ENCODE measurements around the gene COX7A1.
A peak's percentile ranks its signal among the peaks of the same experiment; 100 is the strongest.

COX7A1 gene

GRCh38 chr19:36120092-36120983 is 31.9 kb downstream of the COX7A1 start:
- Histone ChIP-seq H4K5ac (ENCODE audit: low read length) (no peak overlapping the region), H2BK5ac (ENCODE audit: low read length) (no peak overlapping the region), H3K4ac (ENCODE audit: low read depth, low read length) (no peak overlapping the region), H3K4me3 (ENCODE audit: low read length) (no peak overlapping the region), H2AK5ac (ENCODE audit: low read length) (no peak overlapping the region), H4K8ac (ENCODE audit: low read depth, low read length) (no peak overlapping the region), H2BK120ac (ENCODE audit: low read depth, low read length) (no peak overlapping the region), H3K4me1 (ENCODE audit: control insufficient read depth, low read depth, low read length) (peaks cover 4% of the 10 kb centered on the region), H3K79me1 (ENCODE audit: low read length) (peaks cover 9% of the 10 kb centered on the region), H3K36me3 (ENCODE audit: control insufficient read depth, insufficient read depth, low read length) (peaks cover 4% of the 10 kb centered on the region), H2BK15ac (replicated peaks; ENCODE audit: low read depth) (no peak overlapping the region), H3K18ac (ENCODE audit: low read length) (no peak overlapping the region), H3K27ac (ENCODE audit: low read depth, low read length) (no peak overlapping the region), H3K9ac (ENCODE audit: low read length) (no peak overlapping the region), H3K79me2 (ENCODE audit: control insufficient read depth, insufficient read depth, low read length) (peaks cover 5% of the 10 kb centered on the region), H3K23ac (ENCODE audit: low read length) (no peak overlapping the region), H3K56ac (ENCODE audit: low read length) (peak overlapping the region; percentile 7), H3K4me2 (ENCODE audit: low read length) (no peak overlapping the region), H3K27me3 (ENCODE audit: insufficient read depth, low read length, poor library complexity) (no peaks in the 10 kb centered on the region)
- WGBS (ENCODE audit: extremely low coverage, insufficient coverage, low lambda C conversion rate), result no CpG with 5 or more reads among the region's 26 CpGs
- DNase-seq, result no peak

GRCh38 chr19:36116344-36116637 is 36.0 kb downstream of the COX7A1 start:
- Histone ChIP-seq H3K4me2 (ENCODE audit: low read length) (peak overlapping the region; percentile 95), H3K36me3 (ENCODE audit: control insufficient read depth, insufficient read depth, low read length) (peaks cover 8% of the 10 kb centered on the region), H3K4me3 (ENCODE audit: low read length) (peak overlapping the region; percentile 82), H3K23ac (ENCODE audit: low read length) (no peak overlapping the region), H3K4ac (ENCODE audit: low read depth, low read length) (no peak overlapping the region), H2BK120ac (ENCODE audit: low read depth, low read length) (no peak overlapping the region), H2BK5ac (ENCODE audit: low read length) (no peak overlapping the region), H4K5ac (ENCODE audit: low read length) (no peak overlapping the region), H3K56ac (ENCODE audit: low read length) (peak overlapping the region; percentile 98), H2BK15ac (replicated peaks; ENCODE audit: low read depth) (no peak overlapping the region), H3K4me1 (ENCODE audit: control insufficient read depth, low read depth, low read length) (peaks cover 4% of the 10 kb centered on the region), H3K79me1 (ENCODE audit: low read length) (peaks cover 20% of the 10 kb centered on the region), H3K9ac (ENCODE audit: low read length) (peak overlapping the region; percentile 86), H3K18ac (ENCODE audit: low read length) (no peak overlapping the region), H3K27me3 (ENCODE audit: insufficient read depth, low read length, poor library complexity) (no peaks in the 10 kb centered on the region), H4K8ac (ENCODE audit: low read depth, low read length) (no peak overlapping the region), H3K79me2 (ENCODE audit: control insufficient read depth, insufficient read depth, low read length) (peaks cover 9% of the 10 kb centered on the region), H2AK5ac (ENCODE audit: low read length) (peak overlapping the region; percentile 90), H3K27ac (ENCODE audit: low read depth, low read length) (no peak overlapping the region)
- no CpG with 5 or more reads among the region's 1 CpG for WGBS (ENCODE audit: extremely low coverage, insufficient coverage, low lambda C conversion rate)
- no peak for DNase-seq

- H3K23ac ChIP-seq (ENCODE audit: low read length), result peak within 1 kb of the TSS; percentile 80
- H2BK120ac ChIP-seq (ENCODE audit: low read depth, low read length), result no peak within 1 kb of the TSS
- no CpG with 5 or more reads among the region's 59 CpGs for WGBS (ENCODE audit: extremely low coverage, insufficient coverage, low lambda C conversion rate)
- H3K4me2 ChIP-seq (ENCODE audit: low read length), result peak within 1 kb of the TSS; percentile 99
- peaks cover 4% of the 10 kb centered on the region for H3K4me1 ChIP-seq (ENCODE audit: control insufficient read depth, low read depth, low read length)
- H3K4ac ChIP-seq (ENCODE audit: low read depth, low read length), result no peak within 1 kb of the TSS
- peak within 1 kb of the TSS; percentile 96 for H3K4me3 ChIP-seq (ENCODE audit: low read length)
- H4K5ac ChIP-seq (ENCODE audit: low read length), result no peak within 1 kb of the TSS
- no peak within 1 kb of the TSS for H2BK5ac ChIP-seq (ENCODE audit: low read length)
- peaks cover 9% of the 10 kb centered on the region for H3K79me2 ChIP-seq (ENCODE audit: control insufficient read depth, insufficient read depth, low read length)
- H3K36me3 ChIP-seq (ENCODE audit: control insufficient read depth, insufficient read depth, low read length), result peaks cover 8% of the 10 kb centered on the region
- H3K56ac ChIP-seq (ENCODE audit: low read length), result peak within 1 kb of the TSS; percentile 98
- H3K27me3 ChIP-seq (ENCODE audit: insufficient read depth, low read length, poor library complexity), result no peaks in the 10 kb centered on the region
- DNase-seq, result peak; percentile 61
- H2AK5ac ChIP-seq (ENCODE audit: low read length), result peak within 1 kb of the TSS; percentile 90
- no peak within 1 kb of the TSS for H2BK15ac ChIP-seq (replicated peaks; ENCODE audit: low read depth)
- H3K18ac ChIP-seq (ENCODE audit: low read length), result peak within 1 kb of the TSS; percentile 12
- H3K27ac ChIP-seq (ENCODE audit: low read depth, low read length), result peak within 1 kb of the TSS; percentile 69
- H3K9ac ChIP-seq (ENCODE audit: low read length), result peak within 1 kb of the TSS; percentile 98
- peaks cover 20% of the 10 kb centered on the region for H3K79me1 ChIP-seq (ENCODE audit: low read length)
- no peak within 1 kb of the TSS for H4K8ac ChIP-seq (ENCODE audit: low read depth, low read length)
Measured at GRCh38 chr19:36115453-36116343, 36.5 kb downstream of the COX7A1 start, which contains the start of gene TBCB. TBCB (plus strand) TSS chr19:36115468; CDS start chr19:36115561, 93 bp downstream.

GRCh38 chr19:36114721-36115452 is 37.4 kb downstream of the COX7A1 start, which contains the start of gene POLR2I:
POLR2I (minus strand) TSS chr19:36114875; CDS start chr19:36114856, 19 bp downstream.
- peak within 1 kb of the TSS; percentile 69 for H3K27ac ChIP-seq (ENCODE audit: low read depth, low read length)
- peak within 1 kb of the TSS; percentile 99 for H3K4me2 ChIP-seq (ENCODE audit: low read length)
- WGBS (ENCODE audit: extremely low coverage, insufficient coverage, low lambda C conversion rate), result no CpG with 5 or more reads among the region's 60 CpGs
- H2BK15ac ChIP-seq (replicated peaks; ENCODE audit: low read depth), result no peak within 1 kb of the TSS
- H3K4ac ChIP-seq (ENCODE audit: low read depth, low read length), result no peak within 1 kb of the TSS
- peaks cover 9% of the 10 kb centered on the region for H3K79me2 ChIP-seq (ENCODE audit: control insufficient read depth, insufficient read depth, low read length)
- peak within 1 kb of the TSS; percentile 12 for H3K18ac ChIP-seq (ENCODE audit: low read length)
- no peak within 1 kb of the TSS for H4K5ac ChIP-seq (ENCODE audit: low read length)
- no peak within 1 kb of the TSS for H2BK120ac ChIP-seq (ENCODE audit: low read depth, low read length)
- peaks cover 8% of the 10 kb centered on the region for H3K36me3 ChIP-seq (ENCODE audit: control insufficient read depth, insufficient read depth, low read length)
- peak; percentile 100 for DNase-seq
- H2AK5ac ChIP-seq (ENCODE audit: low read length), result no peak within 1 kb of the TSS
- peak within 1 kb of the TSS; percentile 80 for H3K23ac ChIP-seq (ENCODE audit: low read length)
- no peak within 1 kb of the TSS for H4K8ac ChIP-seq (ENCODE audit: low read depth, low read length)
- H3K4me3 ChIP-seq (ENCODE audit: low read length), result peak within 1 kb of the TSS; percentile 96
- H3K9ac ChIP-seq (ENCODE audit: low read length), result peak within 1 kb of the TSS; percentile 98
- peaks cover 4% of the 10 kb centered on the region for H3K4me1 ChIP-seq (ENCODE audit: control insufficient read depth, low read depth, low read length)
- H3K79me1 ChIP-seq (ENCODE audit: low read length), result peaks cover 20% of the 10 kb centered on the region
- no peaks in the 10 kb centered on the region for H3K27me3 ChIP-seq (ENCODE audit: insufficient read depth, low read length, poor library complexity)
- H3K56ac ChIP-seq (ENCODE audit: low read length), result peak within 1 kb of the TSS; percentile 98
- H2BK5ac ChIP-seq (ENCODE audit: low read length), result no peak within 1 kb of the TSS

- DNase-seq, result peak; percentile 64
- Histone ChIP-seq H3K27me3 (ENCODE audit: insufficient read depth, low read length, poor library complexity) (no peaks in the 10 kb centered on the region), H4K8ac (ENCODE audit: low read depth, low read length) (no peak overlapping the region), H3K27ac (ENCODE audit: low read depth, low read length) (peak overlapping the region; percentile 30), H2AK5ac (ENCODE audit: low read length) (no peak overlapping the region), H2BK5ac (ENCODE audit: low read length) (no peak overlapping the region), H2BK15ac (replicated peaks; ENCODE audit: low read depth) (no peak overlapping the region), H3K79me1 (ENCODE audit: low read length) (peaks cover 20% of the 10 kb centered on the region), H3K56ac (ENCODE audit: low read length) (peak overlapping the region; percentile 97), H3K4ac (ENCODE audit: low read depth, low read length) (no peak overlapping the region), H2BK120ac (ENCODE audit: low read depth, low read length) (no peak overlapping the region), H3K9ac (ENCODE audit: low read length) (peak overlapping the region; percentile 98), H4K5ac (ENCODE audit: low read length) (no peak overlapping the region), H3K79me2 (ENCODE audit: control insufficient read depth, insufficient read depth, low read length) (peaks cover 9% of the 10 kb centered on the region), H3K36me3 (ENCODE audit: control insufficient read depth, insufficient read depth, low read length) (peaks cover 8% of the 10 kb centered on the region), H3K4me3 (ENCODE audit: low read length) (peak overlapping the region; percentile 96), H3K4me1 (ENCODE audit: control insufficient read depth, low read depth, low read length) (peaks cover 4% of the 10 kb centered on the region), H3K23ac (ENCODE audit: low read length) (peak overlapping the region; percentile 80), H3K18ac (ENCODE audit: low read length) (no peak overlapping the region), H3K4me2 (ENCODE audit: low read length) (peak overlapping the region; percentile 99)
- WGBS (ENCODE audit: extremely low coverage, insufficient coverage, low lambda C conversion rate), result no CpG with 5 or more reads among the region's 48 CpGs
Measured at GRCh38 chr19:36113894-36114720, 38.1 kb downstream of the COX7A1 start.
